Measurements from ENCODE around the gene NDUFB5. TPM values are rescaled to one million over a fixed set of nuclear protein-coding genes. Genes with fewer than 3 reads are reported as not detected.

NDUFB5 gene
- total RNA-seq, 8 experiments from 2014 or later: 109 to 174 (median 139) TPM

DNA sequence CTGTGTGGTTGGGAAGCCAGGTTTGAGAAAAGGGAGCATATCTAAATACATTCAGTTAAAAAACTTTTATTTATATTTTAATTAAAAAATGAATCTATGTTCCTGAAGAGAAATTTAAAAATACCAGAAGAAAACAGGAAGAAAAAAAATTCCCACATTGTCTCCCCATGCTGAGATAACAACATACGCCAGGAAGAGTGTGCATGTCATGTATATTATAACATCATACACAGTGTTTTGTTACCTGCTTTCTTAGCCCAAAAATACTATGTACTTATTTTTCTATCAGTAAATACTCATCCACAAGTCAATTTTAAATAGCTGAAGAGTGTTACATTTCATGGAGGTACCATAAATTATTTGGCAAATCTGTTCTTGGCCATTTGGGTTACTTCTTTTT lies 66.7 kb downstream of the NDUFB5 start:
- H3K4me3 ChIP-seq: no peak overlapping the region
- in situ Hi-C loops (cut with MboI; ENCODE audit: low pct_unique_long_range_greater_than_20kb in 2 of 9, low sequenced_read_pairs in 9 of 9, unreplicated experiment in 9 of 9): no loop called here
- ATAC-seq (replicated peaks in 6 of 8): no peak
- WGBS, 10 experiments: 83 to 100% (median 100%) methylated on average over 1 of the region's 1 CpG
- H3K27ac ChIP-seq: no peak overlapping the region
- no peaks in the 10 kb centered on the region for H3K4me1 ChIP-seq (replicated peaks in 1 of 2)

DNA sequence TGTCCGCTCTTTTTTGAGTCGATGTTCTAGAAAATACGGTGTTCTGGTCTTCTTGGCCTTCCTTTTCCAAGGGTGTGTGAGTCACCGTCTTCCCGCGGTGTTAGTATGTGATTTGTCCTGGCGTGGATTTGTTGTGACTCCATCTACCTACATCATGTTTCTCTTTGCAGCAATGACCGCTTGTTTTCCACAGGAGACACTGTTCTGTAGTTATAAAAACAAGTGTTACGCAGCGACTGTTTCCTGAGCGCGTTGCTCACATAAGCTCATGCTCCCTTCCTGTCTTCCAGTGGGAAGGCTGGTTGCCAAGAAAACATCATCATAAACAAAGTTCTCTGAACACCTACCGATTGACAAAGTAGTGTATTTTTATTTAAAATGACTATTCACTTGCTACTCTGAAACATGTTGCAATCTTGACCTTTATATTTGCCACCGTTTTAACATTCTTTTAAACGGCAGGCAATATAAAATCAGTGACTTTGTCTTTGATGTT lies 67.2 kb downstream of the NDUFB5 start:
- H3K4me3 ChIP-seq: no peak overlapping the region
- WGBS, 10 experiments: 71 to 94% (median 89%) methylated on average over 2 to 15 of the region's 15 CpGs
- no peaks in the 10 kb centered on the region for H3K4me1 ChIP-seq (replicated peaks in 1 of 2)
- H3K27ac ChIP-seq: no peak overlapping the region
- no peak for ATAC-seq (replicated peaks in 6 of 8)
- in situ Hi-C loops (cut with MboI; ENCODE audit: low pct_unique_long_range_greater_than_20kb in 2 of 9, low sequenced_read_pairs in 9 of 9, unreplicated experiment in 9 of 9): no loop called here

DNA sequence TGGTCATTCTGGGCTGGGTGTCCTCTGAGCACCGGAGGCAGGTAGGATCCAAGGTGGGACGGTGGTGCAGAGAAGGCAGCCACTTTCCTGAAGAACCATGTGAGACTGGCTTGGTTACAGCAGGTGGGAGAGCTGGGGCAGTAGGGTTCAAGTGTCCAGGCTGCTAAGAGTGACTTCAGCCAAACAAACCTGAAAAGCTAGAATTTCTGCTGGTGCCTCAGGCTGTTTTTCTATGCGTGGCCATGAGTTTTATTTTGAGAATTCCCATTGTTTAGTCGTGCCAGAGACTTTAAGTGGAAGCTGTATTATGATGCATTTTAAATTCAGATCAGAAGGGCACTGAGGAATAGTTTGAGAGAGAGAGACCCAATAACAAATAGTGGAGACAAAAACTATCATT lies 68.3 kb downstream of the NDUFB5 start:
- ATAC-seq (replicated peaks in 6 of 8): no peak
- WGBS, 10 experiments: 0 to 100% (median 73%) methylated on average over 1 to 4 of the region's 4 CpGs; no CpG with 5 or more reads in 2 of the 10 experiments
- Histone ChIP-seq H3K4me3 (no peak overlapping the region), H3K27ac (no peak overlapping the region), H3K4me1 (replicated peaks in 1 of 2) (no peaks in the 10 kb centered on the region)
- in situ Hi-C loops (cut with MboI; ENCODE audit: low pct_unique_long_range_greater_than_20kb in 2 of 9, low sequenced_read_pairs in 9 of 9, unreplicated experiment in 9 of 9): no loop called here

DNA sequence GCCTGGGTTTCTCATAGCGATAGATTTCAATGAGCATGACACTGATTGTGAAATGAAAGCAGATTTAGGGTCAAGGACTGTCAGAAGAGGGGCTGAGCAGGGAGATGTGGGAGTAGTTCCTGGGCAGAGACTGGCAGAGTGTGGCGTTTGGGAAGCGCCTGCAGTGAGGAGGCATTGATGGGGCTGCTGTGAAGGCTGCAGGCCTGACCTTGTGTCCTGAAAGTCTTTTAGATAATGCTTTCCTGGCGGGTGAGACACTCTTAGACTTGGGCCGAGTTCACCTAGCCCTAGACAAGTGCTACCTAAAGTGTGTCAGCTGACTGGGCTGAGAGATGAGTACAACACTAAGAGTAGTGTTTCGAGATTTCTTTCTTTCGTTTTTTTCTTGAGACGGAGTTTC lies 68.9 kb downstream of the NDUFB5 start:
- Histone ChIP-seq H3K27ac (no peak overlapping the region), H3K4me1 (replicated peaks in 1 of 2) (no peaks in the 10 kb centered on the region), H3K4me3 (no peak overlapping the region)
- 87 to 100% (median 100%) methylated on average over 1 to 7 of the region's 8 CpGs; no CpG with 5 or more reads in 3 of the 10 experiments for WGBS, 10 experiments
- ATAC-seq (replicated peaks in 6 of 8): no peak
- in situ Hi-C loops (cut with MboI; ENCODE audit: low pct_unique_long_range_greater_than_20kb in 2 of 9, low sequenced_read_pairs in 9 of 9, unreplicated experiment in 9 of 9): no loop called here

DNA sequence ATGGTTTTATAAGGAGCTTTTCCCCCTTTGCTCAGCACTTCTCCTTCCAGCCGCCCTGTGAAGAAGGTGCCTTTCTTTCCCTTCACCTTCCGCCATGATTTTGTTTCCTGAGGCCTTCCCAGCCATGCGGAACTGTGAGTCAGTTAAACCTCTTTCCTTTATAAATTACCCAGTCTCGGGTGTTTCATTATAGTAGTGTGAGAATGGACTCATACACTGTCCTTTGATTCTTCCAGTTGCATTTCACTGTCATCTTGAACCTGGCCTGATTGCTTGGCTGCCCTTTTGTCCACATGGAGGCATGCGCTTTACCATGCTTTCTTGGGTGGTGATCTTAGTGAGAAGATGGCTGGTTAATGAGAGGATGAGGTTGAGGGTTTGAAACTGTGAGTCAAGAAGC lies 71.5 kb downstream of the NDUFB5 start:
- ATAC-seq (replicated peaks in 6 of 8): no peak
- in situ Hi-C loops (cut with MboI; ENCODE audit: low pct_unique_long_range_greater_than_20kb in 2 of 9, low sequenced_read_pairs in 9 of 9, unreplicated experiment in 9 of 9): no loop called here
- Histone ChIP-seq H3K4me3 (no peak overlapping the region), H3K27ac (no peak overlapping the region), H3K4me1 (replicated peaks in 1 of 2) (no peaks in the 10 kb centered on the region)
- 86 to 100% (median 100%) methylated on average over 1 to 5 of the region's 5 CpGs; no CpG with 5 or more reads in 2 of the 10 experiments for WGBS, 10 experiments

Other genes starting within 250 kb of the NDUFB5 start
- gene GNB4, start 153.3 kb upstream of the NDUFB5 start, total RNA-seq: 10 to 100 TPM in 5 of 8 experiments, 1 to 10 TPM in 3; 5.4 to 55.4 (median 12.8) TPM
- gene ACTL6A, start 41.9 kb upstream of the NDUFB5 start, total RNA-seq: 100 to 1,000 TPM in 1 of 8 experiments, 10 to 100 TPM in 7; 30.2 to 104 (median 51.0) TPM
- gene MRPL47, start 156 bp upstream of the NDUFB5 start, total RNA-seq: 10 to 100 TPM; 38.6 to 80.1 (median 61.1) TPM
- 10 to 100 TPM in 3 of 8 experiments, 1 to 10 TPM in 5; 3.7 to 19.6 (median 7.1) TPM for gene USP13, start 48.2 kb downstream of the NDUFB5 start, total RNA-seq